Cardiac muscle cell (in vitro differentiated cells and primary cell): ENCODE results near the gene SMIM12. TPM values are rescaled to one million over a fixed set of nuclear protein-coding genes. Genes with fewer than 3 reads are reported as not detected.

Experiments
- DNase-seq, 2 donors: peaks; one replicate each; pipeline versions ENCODE4 v3.0.0 to v3.0.0-alpha.2; 2010 to 2017; ENCODE audit warnings: low read depth in 1 of 2, low spot score in 1 of 2
- H3K27ac ChIP-seq: fragments of 200-600 bp; sonication (generic); 2 replicates; pipeline ENCODE4 v1.5.1; 2016
- H3K27me3 ChIP-seq: fragments of 200-600 bp; sonication (generic); 2 replicates; pipeline ENCODE4 v1.6.0; 2016; ENCODE audit warnings: control low read depth
- H3K36me3 ChIP-seq: fragments of 200-600 bp; sonication (generic); 2 replicates; pipeline ENCODE4 v1.5.1; 2016; ENCODE audit warnings: control low read depth
- H3K4me1 ChIP-seq: fragments of 200-600 bp; sonication (generic); 2 replicates; pipeline ENCODE4 v1.8.1; 2017; ENCODE audit warnings: low read depth, mild to moderate bottlenecking, mixed run types
- H3K4me3 ChIP-seq: fragments of 200-600 bp; sonication (generic); 2 replicates; pipeline ENCODE4 v1.5.1; 2016; ENCODE audit warnings: mild to moderate bottlenecking
- H3K9me3 ChIP-seq: fragments of 200-600 bp; sonication (generic); 2 replicates; pipeline ENCODE4 v1.5.1; 2017; ENCODE audit warnings: low read depth, mild to moderate bottlenecking, control low read depth
- CTCF ChIP-seq: IDR thresholded peaks from 2 replicates; pipeline ENCODE4 v1.5.1; 2012; ENCODE audit warnings: low read depth, mild to moderate bottlenecking, low read length
- polyA plus RNA-seq: library from polyadenylated mRNA; unstranded; fragments of >200 nt; fragmentation: Nextera tagmentation; extraction: Ambion mirVana; gene quantifications from 2 replicates; pipeline ENCODE4 v1.2.1, GENCODE V29; 2016
- total RNA-seq: library from RNA; depleted of rRNA; stranded (reverse); fragments of >200 nt; gene quantifications from 2 replicates; pipeline ENCODE4 v1.2.3, GENCODE V29; 2016

SMIM12 gene
- total and polyA plus RNA-seq, 2 experiments from 2014 or later, result 15.4 to 61.2 TPM

- Histone ChIP-seq H3K4me1 (no peaks in the 10 kb centered on the region), H3K27me3 (no peaks in the 10 kb centered on the region), H3K9me3 (no peaks in the 10 kb centered on the region), H3K4me3 (no peak overlapping the region), H3K27ac (no peak overlapping the region), H3K36me3 (peaks cover 6% of the 10 kb centered on the region)
- peak in 1 of 2 donors; percentile 17 for DNase-seq
- no peak for TF ChIP-seq CTCF
Measured at GRCh38 chr1:34851431-34852105, 8.0 kb downstream of the SMIM12 start.

- Histone ChIP-seq H3K4me3 (no peak overlapping the region), H3K9me3 (no peaks in the 10 kb centered on the region), H3K4me1 (peaks cover 2% of the 10 kb centered on the region), H3K27me3 (no peaks in the 10 kb centered on the region), H3K27ac (no peak overlapping the region), H3K36me3 (peaks cover 6% of the 10 kb centered on the region)
- no peak for DNase-seq
- TF ChIP-seq CTCF, result no peak
Measured at GRCh38 chr1:34850382-34850781, 9.2 kb downstream of the SMIM12 start.

- DNase-seq, result no peak
- H3K27me3 ChIP-seq, result no peaks in the 10 kb centered on the region
- no peaks in the 10 kb centered on the region for H3K9me3 ChIP-seq
- H3K4me1 ChIP-seq, result peaks cover 24% of the 10 kb centered on the region
- no peak overlapping the region for H3K4me3 ChIP-seq
- no peak for TF ChIP-seq CTCF
- H3K27ac ChIP-seq, result no peak overlapping the region
- no peaks in the 10 kb centered on the region for H3K36me3 ChIP-seq
Measured at GRCh38 chr1:34847094-34847493, 12.5 kb downstream of the SMIM12 start.

- DNase-seq, result no peak
- TF ChIP-seq CTCF, result no peak
- no peaks in the 10 kb centered on the region for H3K9me3 ChIP-seq
- no peaks in the 10 kb centered on the region for H3K27me3 ChIP-seq
- H3K4me3 ChIP-seq, result no peak overlapping the region
- H3K27ac ChIP-seq, result no peak overlapping the region
- H3K4me1 ChIP-seq, result peaks cover 24% of the 10 kb centered on the region
- no peaks in the 10 kb centered on the region for H3K36me3 ChIP-seq
Measured at GRCh38 chr1:34846265-34846664, 13.3 kb downstream of the SMIM12 start.

- TF ChIP-seq CTCF, result no peak
- Histone ChIP-seq H3K36me3 (no peaks in the 10 kb centered on the region), H3K4me3 (no peak overlapping the region), H3K4me1 (peaks cover 24% of the 10 kb centered on the region), H3K9me3 (no peaks in the 10 kb centered on the region), H3K27ac (no peak overlapping the region), H3K27me3 (no peaks in the 10 kb centered on the region)
- no peak for DNase-seq
Measured at GRCh38 chr1:34845131-34845901, 14.2 kb downstream of the SMIM12 start.
